ENCODE measurements around the gene KLHL1. TPM values are rescaled to one million over a fixed set of nuclear protein-coding genes. Genes with fewer than 3 reads are reported as not detected.

The KLHL1 gene
- polyA plus RNA-seq, 1 of the 3 experiments (the other 2 are of a cell fraction): not detected

GRCh38 chr13:70043685-70044084 lies 64.6 kb downstream of the KLHL1 start:
- Histone ChIP-seq H3K9me3 (no peaks in the 10 kb centered on the region), H2AFZ (ENCODE audit: low read depth) (no peak overlapping the region), H3K79me2 (ENCODE audit: insufficient read depth) (no peaks in the 10 kb centered on the region), H3K4me3 (ENCODE audit: low read depth in 2 of 2, low read length in 1 of 2) (no peak overlapping the region), H3F3A (replicated peaks; ENCODE audit: insufficient read depth) (no peaks in the 10 kb centered on the region), H3K9ac (no peak overlapping the region), H3K4me2 (no peak overlapping the region), H3K9me2 (no peaks in the 10 kb centered on the region), H3K27ac (ENCODE audit: low read depth in 2 of 2, low read length in 1 of 2) (no peak overlapping the region), H3K36me3 (replicated peaks in 1 of 2; ENCODE audit: control insufficient read depth in 1 of 2, insufficient read depth in 2 of 2, low read length in 1 of 2) (no peaks in the 10 kb centered on the region), H4K20me1 (ENCODE audit: insufficient read depth) (no peaks in the 10 kb centered on the region), H3K4me1 (ENCODE audit: control insufficient read depth in 1 of 2, insufficient read depth in 2 of 2, low read depth in 1 of 2, low read length in 1 of 2) (no peaks in the 10 kb centered on the region), H3K27me3 (ENCODE audit: insufficient read depth) (no peaks in the 10 kb centered on the region)
- TF ChIP-seq TAF1 (IDR thresholded peaks at IDR 0.05; ENCODE audit: borderline replicate concordance, low read depth, low read length) (no peak), TCF12 (IDR thresholded peaks at IDR 0.05) (no peak), FOXM1 (IDR thresholded peaks at IDR 0.05; ENCODE audit: low read depth) (no peak), EZH2phosphoT487 (IDR thresholded peaks at IDR 0.05; ENCODE audit: borderline replicate concordance, low read depth) (no peak), CTCF (IDR thresholded peaks at IDR 0.05) (no peak), SIN3A (IDR thresholded peaks at IDR 0.05; ENCODE audit: borderline replicate concordance, low read depth, low read length) (no peak), POLR2AphosphoS5 (IDR thresholded peaks at IDR 0.05; ENCODE audit: low read depth, low read length) (no peak), EP300 (IDR thresholded peaks at IDR 0.05; ENCODE audit: borderline replicate concordance in 1 of 2, low read depth in 1 of 2, low read length in 1 of 2) (no peak), FOXJ3 (CRISPR knock-in tag; IDR thresholded peaks at IDR 0.05) (no peak)
- TF ChIP-seq, protein P1, sequence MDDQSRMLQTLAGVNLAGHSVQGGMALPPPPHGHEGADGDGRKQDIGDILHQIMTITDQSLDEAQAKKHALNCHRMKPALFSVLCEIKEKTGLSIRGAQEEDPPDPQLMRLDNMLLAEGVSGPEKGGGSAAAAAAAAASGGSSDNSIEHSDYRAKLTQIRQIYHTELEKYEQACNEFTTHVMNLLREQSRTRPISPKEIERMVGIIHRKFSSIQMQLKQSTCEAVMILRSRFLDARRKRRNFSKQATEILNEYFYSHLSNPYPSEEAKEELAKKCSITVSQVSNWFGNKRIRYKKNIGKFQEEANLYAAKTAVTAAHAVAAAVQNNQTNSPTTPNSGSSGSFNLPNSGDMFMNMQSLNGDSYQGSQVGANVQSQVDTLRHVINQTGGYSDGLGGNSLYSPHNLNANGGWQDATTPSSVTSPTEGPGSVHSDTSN (IDR thresholded peaks at IDR 0.05): no peak
- WGBS (ENCODE audit: low lambda C conversion rate): 48% methylated on average over 1 of the region's 1 CpG
- no peak for DNase-seq
- CTCF ChIA-PET: no interaction called here
- POLR2A ChIA-PET: no interaction called here

DNA sequence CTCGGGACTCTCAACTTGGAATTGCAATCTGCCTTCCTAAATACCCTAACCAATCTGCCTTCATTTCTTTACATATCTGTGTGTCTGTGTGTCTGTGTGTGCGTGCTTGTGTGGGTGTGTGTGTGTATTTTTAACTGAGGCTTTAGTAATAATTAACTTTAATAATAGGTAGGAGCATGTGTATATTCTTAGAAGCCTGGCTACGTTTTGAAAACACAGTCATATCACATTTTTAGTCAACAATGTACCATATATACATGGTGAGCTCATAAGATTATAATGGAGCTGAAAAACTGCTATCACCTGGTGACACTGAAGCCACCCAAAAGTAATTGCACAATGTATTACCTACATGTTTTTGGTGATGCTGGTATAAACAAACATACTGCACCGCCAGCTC lies 66.1 kb downstream of the KLHL1 start:
- Histone ChIP-seq H4K20me1 (ENCODE audit: insufficient read depth) (no peaks in the 10 kb centered on the region), H3F3A (replicated peaks; ENCODE audit: insufficient read depth) (no peaks in the 10 kb centered on the region), H3K9me2 (no peaks in the 10 kb centered on the region), H3K27ac (ENCODE audit: low read depth in 2 of 2, low read length in 1 of 2) (no peak overlapping the region), H2AFZ (ENCODE audit: low read depth) (no peak overlapping the region), H3K27me3 (ENCODE audit: insufficient read depth) (no peaks in the 10 kb centered on the region), H3K4me3 (ENCODE audit: low read depth in 2 of 2, low read length in 1 of 2) (no peak overlapping the region), H3K4me2 (no peak overlapping the region), H3K9me3 (no peaks in the 10 kb centered on the region), H3K9ac (no peak overlapping the region), H3K36me3 (replicated peaks in 1 of 2; ENCODE audit: control insufficient read depth in 1 of 2, insufficient read depth in 2 of 2, low read length in 1 of 2) (no peaks in the 10 kb centered on the region), H3K79me2 (ENCODE audit: insufficient read depth) (no peaks in the 10 kb centered on the region), H3K4me1 (ENCODE audit: control insufficient read depth in 1 of 2, insufficient read depth in 2 of 2, low read depth in 1 of 2, low read length in 1 of 2) (no peaks in the 10 kb centered on the region)
- no peak for DNase-seq
- CTCF ChIA-PET: no interaction called here
- no peak for TF ChIP-seq YY1 (IDR thresholded peaks at IDR 0.05; ENCODE audit: low read depth)
- no peak for TF ChIP-seq GATA2 (CRISPR knock-in tag; IDR thresholded peaks at IDR 0.05)
- TF ChIP-seq NFIC (IDR thresholded peaks at IDR 0.05; ENCODE audit: borderline replicate concordance): no peak
- no peak for TF ChIP-seq EP300 (IDR thresholded peaks at IDR 0.05; ENCODE audit: borderline replicate concordance in 1 of 2, low read depth in 1 of 2, low read length in 1 of 2)
- TF ChIP-seq TCF12 (IDR thresholded peaks at IDR 0.05): no peak
- TF ChIP-seq CHD2 (IDR thresholded peaks at IDR 0.05; ENCODE audit: low read length, partially characterized antibody): no peak
- TF ChIP-seq SMC3 (IDR thresholded peaks at IDR 0.05; ENCODE audit: low read depth, low read length): no peak
- no peak for TF ChIP-seq JUND (IDR thresholded peaks at IDR 0.05)
- no peak for TF ChIP-seq FOXM1 (IDR thresholded peaks at IDR 0.05; ENCODE audit: low read depth)
- no peak for TF ChIP-seq RXRA (IDR thresholded peaks at IDR 0.05; ENCODE audit: borderline replicate concordance, low read depth)
- 33% methylated on average over 4 of the region's 4 CpGs for WGBS (ENCODE audit: low lambda C conversion rate)
- POLR2A ChIA-PET: no interaction called here
